ENCODE data around the gene MAN1B1. TPM values are rescaled to one million over a fixed set of nuclear protein-coding genes. Genes with fewer than 3 reads are reported as not detected.
"Not testable (repeated sequence)": the region's sequence is repeated elsewhere in the genome, so short reads cannot be mapped to it uniquely, and the experiment has no call there.

Gene MAN1B1
- total RNA-seq, 1 donor from 2014 or later, result 34.1 TPM

DNA sequence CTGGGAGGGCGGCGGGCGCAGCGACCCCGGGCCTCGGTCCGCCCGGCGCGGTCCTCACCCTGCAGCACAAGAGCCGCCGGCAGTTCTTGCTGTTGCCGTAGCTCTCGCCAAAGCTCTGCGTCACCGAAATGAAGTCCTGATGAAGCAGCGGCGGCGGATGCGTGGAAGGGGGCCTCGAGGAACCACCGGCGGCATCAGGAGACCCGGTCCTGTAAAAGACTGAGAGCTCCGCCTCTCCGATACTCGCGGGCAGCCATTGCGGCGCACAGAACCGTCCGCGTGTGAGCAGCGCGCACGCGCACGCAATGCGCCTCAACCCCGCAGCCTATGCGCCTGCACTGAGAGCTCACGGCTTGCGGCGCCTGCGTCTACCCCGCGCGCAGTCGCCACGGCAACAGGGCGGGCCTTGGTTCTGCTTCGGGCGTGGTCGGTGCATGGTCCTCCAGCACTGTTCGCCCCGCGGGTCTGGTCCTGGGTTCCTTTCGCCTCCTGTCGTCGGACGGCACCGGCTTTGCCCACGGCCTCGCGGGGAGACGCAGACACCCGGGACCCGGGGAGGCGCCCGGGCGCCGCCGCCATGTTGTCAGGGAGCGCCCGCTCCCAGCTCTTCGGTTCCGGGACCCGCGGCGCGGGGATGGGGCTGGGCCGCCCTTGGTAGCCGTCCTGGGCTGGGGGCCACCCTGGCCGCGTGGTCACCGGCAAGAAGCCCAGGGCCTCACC lies 42.8 kb downstream of the MAN1B1 start:
- Histone ChIP-seq H3K9me3 (no peaks in the 10 kb centered on the region), H3K4me1 (peaks cover 25% of the 10 kb centered on the region), H3K27ac (peak overlapping the region; percentile 36), H3K27me3 (no peaks in the 10 kb centered on the region), H3K4me3 (peak overlapping the region; percentile 58 to 61), H3K36me3 (no peaks in the 10 kb centered on the region)
- intact Hi-C loops (cut with DNase I), result no loop called here
- DNase-seq (ENCODE audit: extremely low spot score in 2 of 2), result no peak
- TF ChIP-seq POLR2AphosphoS5 (IDR thresholded peaks at IDR 0.05; ENCODE audit: insufficient read depth in 1 of 2, low read depth in 1 of 2), result peak; percentile 64 to 85
- no peak for TF ChIP-seq POLR2A (IDR thresholded peaks at IDR 0.05)

DNA sequence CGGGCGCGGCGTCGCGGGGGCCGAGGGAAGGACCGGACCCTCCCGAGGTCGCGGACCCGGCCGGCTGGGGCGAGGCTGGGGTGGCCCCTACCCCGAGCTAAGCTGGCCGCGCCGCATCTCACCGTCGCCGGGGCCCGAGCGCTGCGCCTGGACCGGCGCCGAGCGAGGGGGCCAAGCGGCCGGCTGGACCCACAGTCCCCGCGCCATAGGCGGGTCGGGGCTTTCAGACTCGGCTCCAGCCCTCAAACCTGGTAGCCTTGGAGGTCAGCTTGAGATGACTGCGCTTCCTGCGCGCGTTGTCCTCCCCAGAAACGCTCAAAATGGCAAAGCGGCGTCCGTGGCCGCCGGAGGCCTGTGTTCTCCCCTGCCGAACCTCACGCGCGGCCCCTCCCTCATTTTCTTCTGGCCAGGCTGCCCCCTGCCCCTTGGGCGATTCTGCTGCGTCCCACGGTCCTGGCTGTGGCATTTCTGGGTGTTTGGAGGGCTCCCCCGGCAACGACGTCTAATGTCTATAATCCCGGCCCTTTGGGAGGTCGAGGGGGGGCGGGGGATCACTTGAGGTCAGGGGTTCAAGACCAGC lies 43.5 kb downstream of the MAN1B1 start:
- H3K36me3 ChIP-seq, result no peaks in the 10 kb centered on the region
- H3K27ac ChIP-seq, result peak overlapping the region; percentile 36
- peaks cover 25% of the 10 kb centered on the region for H3K4me1 ChIP-seq
- H3K4me3 ChIP-seq, result peak overlapping the region; percentile 58 to 61
- TF ChIP-seq, protein P1, sequence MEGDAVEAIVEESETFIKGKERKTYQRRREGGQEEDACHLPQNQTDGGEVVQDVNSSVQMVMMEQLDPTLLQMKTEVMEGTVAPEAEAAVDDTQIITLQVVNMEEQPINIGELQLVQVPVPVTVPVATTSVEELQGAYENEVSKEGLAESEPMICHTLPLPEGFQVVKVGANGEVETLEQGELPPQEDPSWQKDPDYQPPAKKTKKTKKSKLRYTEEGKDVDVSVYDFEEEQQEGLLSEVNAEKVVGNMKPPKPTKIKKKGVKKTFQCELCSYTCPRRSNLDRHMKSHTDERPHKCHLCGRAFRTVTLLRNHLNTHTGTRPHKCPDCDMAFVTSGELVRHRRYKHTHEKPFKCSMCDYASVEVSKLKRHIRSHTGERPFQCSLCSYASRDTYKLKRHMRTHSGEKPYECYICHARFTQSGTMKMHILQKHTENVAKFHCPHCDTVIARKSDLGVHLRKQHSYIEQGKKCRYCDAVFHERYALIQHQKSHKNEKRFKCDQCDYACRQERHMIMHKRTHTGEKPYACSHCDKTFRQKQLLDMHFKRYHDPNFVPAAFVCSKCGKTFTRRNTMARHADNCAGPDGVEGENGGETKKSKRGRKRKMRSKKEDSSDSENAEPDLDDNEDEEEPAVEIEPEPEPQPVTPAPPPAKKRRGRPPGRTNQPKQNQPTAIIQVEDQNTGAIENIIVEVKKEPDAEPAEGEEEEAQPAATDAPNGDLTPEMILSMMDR (IDR thresholded peaks at IDR 0.05), result no peak
- TF ChIP-seq POLR2AphosphoS5 (IDR thresholded peaks at IDR 0.05; ENCODE audit: insufficient read depth in 1 of 2, low read depth in 1 of 2), result no peak
- no peak for TF ChIP-seq POLR2A (IDR thresholded peaks at IDR 0.05)
- no peak for DNase-seq (ENCODE audit: extremely low spot score in 2 of 2)
- intact Hi-C loops (cut with DNase I), result no loop called here
- H3K9me3 ChIP-seq, result no peaks in the 10 kb centered on the region
- no peaks in the 10 kb centered on the region for H3K27me3 ChIP-seq

DNA sequence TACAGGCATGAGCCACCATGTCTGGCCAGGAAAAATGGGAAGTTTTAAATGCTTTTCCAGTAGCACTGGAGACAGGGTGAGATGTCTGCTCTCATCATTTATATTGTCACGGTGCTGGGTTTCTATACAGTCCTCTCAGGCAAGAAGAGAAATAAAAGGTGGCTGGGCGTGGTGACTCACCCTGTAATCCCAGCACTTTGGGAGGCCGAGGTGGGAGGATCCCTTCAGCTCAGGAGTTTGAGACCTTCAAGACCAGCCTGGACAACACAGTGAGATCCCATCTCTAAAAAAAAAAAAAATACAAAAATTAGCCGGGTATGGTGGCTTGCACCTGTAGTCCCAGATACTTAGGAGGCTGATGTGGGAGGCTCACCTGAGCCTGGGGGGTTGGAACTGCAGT lies 47.4 kb downstream of the MAN1B1 start:
- intact Hi-C loops (cut with DNase I), result no loop called here
- DNase-seq (ENCODE audit: extremely low spot score in 2 of 2), result no peak
- H3K36me3 ChIP-seq, result no peaks in the 10 kb centered on the region
- no peak overlapping the region for H3K4me3 ChIP-seq
- peaks cover 19% of the 10 kb centered on the region for H3K4me1 ChIP-seq
- no peak overlapping the region for H3K27ac ChIP-seq
- no peaks in the 10 kb centered on the region for H3K27me3 ChIP-seq
- TF ChIP-seq POLR2AphosphoS5 (IDR thresholded peaks at IDR 0.05; ENCODE audit: insufficient read depth in 1 of 2, low read depth in 1 of 2), result no peak
- TF ChIP-seq, protein P1 (IDR thresholded peaks at IDR 0.05), result no peak
- no peak for TF ChIP-seq POLR2A (IDR thresholded peaks at IDR 0.05)
- no peaks in the 10 kb centered on the region for H3K9me3 ChIP-seq

DNA sequence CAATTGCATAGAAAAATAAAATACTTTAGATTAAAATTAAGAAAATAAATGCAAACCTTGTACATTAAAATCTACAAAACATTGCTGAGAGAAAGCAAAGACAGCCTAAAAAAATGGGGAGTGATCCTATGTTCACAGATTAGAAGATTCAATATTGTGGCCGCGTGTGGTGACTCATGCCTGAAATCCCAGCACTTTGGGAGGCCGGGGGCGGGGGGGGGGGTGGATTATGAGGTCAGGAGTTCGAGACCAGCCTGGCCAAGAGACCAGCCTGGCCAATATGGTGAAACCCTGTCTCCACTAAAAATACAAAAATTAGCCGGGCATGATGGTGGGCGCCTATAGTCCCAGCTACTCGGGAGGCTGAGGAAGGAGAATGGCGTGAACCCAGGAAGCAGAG lies 48.4 kb downstream of the MAN1B1 start:
- H3K27me3 ChIP-seq, result not testable (repeated sequence)

DNA sequence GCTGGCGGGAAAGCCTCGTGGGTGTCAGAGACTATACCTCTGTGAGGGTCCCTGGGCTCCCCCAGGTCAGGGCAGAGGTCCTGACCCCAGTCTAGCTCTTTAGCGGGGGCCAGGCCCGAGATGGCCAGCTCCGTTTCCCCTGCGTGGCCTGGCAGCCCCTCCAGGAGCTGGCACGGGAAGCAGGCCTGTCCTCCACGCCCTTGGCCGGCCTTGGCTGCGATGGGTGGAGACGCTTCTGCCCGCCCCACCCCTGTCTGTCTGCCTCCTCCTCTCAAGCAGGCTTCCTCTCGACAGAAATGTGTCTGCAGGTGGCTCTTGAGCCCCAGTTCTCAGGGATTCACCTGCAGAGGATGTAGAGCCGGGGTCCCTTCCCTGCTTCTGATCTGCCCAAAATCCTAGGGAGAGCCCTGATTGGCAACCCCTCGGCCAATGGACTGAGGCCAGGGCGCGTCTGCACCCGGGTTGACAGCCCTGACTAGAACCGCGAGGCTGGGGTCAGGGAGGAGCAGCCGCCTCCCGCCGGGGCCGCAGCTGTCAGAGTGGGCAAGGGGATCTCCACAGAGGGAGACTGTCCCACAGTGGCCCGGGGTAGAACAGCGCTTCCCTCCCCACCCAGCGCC lies 49.6 kb downstream of the MAN1B1 start:
- Histone ChIP-seq H3K4me1 (peaks cover 11% of the 10 kb centered on the region), H3K36me3 (no peaks in the 10 kb centered on the region), H3K4me3 (no peak overlapping the region), H3K9me3 (no peaks in the 10 kb centered on the region), H3K27me3 (no peaks in the 10 kb centered on the region), H3K27ac (no peak overlapping the region)
- TF ChIP-seq POLR2A (IDR thresholded peaks at IDR 0.05) (no peak), POLR2AphosphoS5 (IDR thresholded peaks at IDR 0.05; ENCODE audit: insufficient read depth in 1 of 2, low read depth in 1 of 2) (no peak)
- TF ChIP-seq, protein P1 (IDR thresholded peaks at IDR 0.05), result no peak
- intact Hi-C loops (cut with DNase I), result no loop called here
- DNase-seq (ENCODE audit: extremely low spot score in 2 of 2), result no peak

More for the DNA sequence above, 48.4 kb downstream of the MAN1B1 start:
- H3K27ac ChIP-seq; H3K4me3 ChIP-seq; DNase-seq (ENCODE audit: extremely low spot score in 2 of 2); intact Hi-C loops (cut with DNase I); H3K9me3 ChIP-seq; H3K36me3 ChIP-seq: not testable (repeated sequence)
- H3K4me1 ChIP-seq, result peaks cover 16% of the 10 kb centered on the region
